ENCODE results near the gene KIF1B.
"Not testable (repeated sequence)": the region's sequence is repeated elsewhere in the genome, so short reads cannot be mapped to it uniquely, and the experiment has no call there.

KIF1B gene

GRCh38 chr1:10189659-10190058 is 20.7 kb upstream of the KIF1B start:
- no peak for DNase-seq (ENCODE audit: low read depth, low spot score)

GRCh38 chr1:10192263-10192662 is 18.1 kb upstream of the KIF1B start:
- DNase-seq (ENCODE audit: low read depth, low spot score), result no peak

GRCh38 chr1:10193288-10193687 is 17.1 kb upstream of the KIF1B start:
- no peak for DNase-seq (ENCODE audit: low read depth, low spot score)

- no peak for DNase-seq (ENCODE audit: low read depth, low spot score)
Observed at GRCh38 chr1:10195570-10195969, 14.8 kb upstream of the KIF1B start.

- no peak for DNase-seq (ENCODE audit: low read depth, low spot score)
Observed at GRCh38 chr1:10196976-10197375, 13.4 kb upstream of the KIF1B start.

- DNase-seq (ENCODE audit: low read depth, low spot score), result no peak
Observed at GRCh38 chr1:10200620-10201019, 9.8 kb upstream of the KIF1B start.

GRCh38 chr1:10204003-10204642 is 6.2 kb upstream of the KIF1B start:
- DNase-seq (ENCODE audit: low read depth, low spot score), result no peak

GRCh38 chr1:10205206-10205605 is 5.2 kb upstream of the KIF1B start:
- DNase-seq (ENCODE audit: low read depth, low spot score), result not testable (repeated sequence)

- no peak for DNase-seq (ENCODE audit: low read depth, low spot score)
Observed at GRCh38 chr1:10207810-10208209, 2.6 kb upstream of the KIF1B start.

GRCh38 chr1:10208537-10208936 is 1.8 kb upstream of the KIF1B start:
- no peak for DNase-seq (ENCODE audit: low read depth, low spot score)

- no peak for DNase-seq (ENCODE audit: low read depth, low spot score)
Observed at GRCh38 chr1:10209590-10209904, 823 bp upstream of the KIF1B start.

GRCh38 chr1:10210841-10211804 is 753 bp downstream of the KIF1B start:
- DNase-seq (ENCODE audit: low read depth, low spot score), result peak; percentile 45

- no peak for DNase-seq (ENCODE audit: low read depth, low spot score)
Observed at GRCh38 chr1:10211805-10212410, 1.5 kb downstream of the KIF1B start.

- no peak for DNase-seq (ENCODE audit: low read depth, low spot score)
Observed at GRCh38 chr1:10212476-10212875, 2.1 kb downstream of the KIF1B start.

GRCh38 chr1:10213186-10213705 is 2.9 kb downstream of the KIF1B start:
- no peak for DNase-seq (ENCODE audit: low read depth, low spot score)

- no peak for DNase-seq (ENCODE audit: low read depth, low spot score)
Observed at GRCh38 chr1:10216090-10216749, 5.8 kb downstream of the KIF1B start.

GRCh38 chr1:10217748-10218441 is 7.5 kb downstream of the KIF1B start:
- no peak for DNase-seq (ENCODE audit: low read depth, low spot score)

GRCh38 chr1:10220200-10220599 is 9.8 kb downstream of the KIF1B start:
- DNase-seq (ENCODE audit: low read depth, low spot score), result no peak

- not testable (repeated sequence) for DNase-seq (ENCODE audit: low read depth, low spot score)
Observed at GRCh38 chr1:10220657-10221056, 10.3 kb downstream of the KIF1B start.

GRCh38 chr1:10225573-10225972 is 15.2 kb downstream of the KIF1B start:
- DNase-seq (ENCODE audit: low read depth, low spot score), result no peak

- no peak for DNase-seq (ENCODE audit: low read depth, low spot score)
Observed at GRCh38 chr1:10228528-10228927, 18.2 kb downstream of the KIF1B start.
